Limb (tissue), 2 donors: Measurements from ENCODE around the gene ITIH4.

ENCODE experiments used
- DNase-seq, 2 donors: peaks; one replicate each; pipeline ENCODE4 v3.0.0-alpha.2; 2016; ENCODE audit errors: extremely low spot score in 2 of 2

The ITIH4 gene

DNA sequence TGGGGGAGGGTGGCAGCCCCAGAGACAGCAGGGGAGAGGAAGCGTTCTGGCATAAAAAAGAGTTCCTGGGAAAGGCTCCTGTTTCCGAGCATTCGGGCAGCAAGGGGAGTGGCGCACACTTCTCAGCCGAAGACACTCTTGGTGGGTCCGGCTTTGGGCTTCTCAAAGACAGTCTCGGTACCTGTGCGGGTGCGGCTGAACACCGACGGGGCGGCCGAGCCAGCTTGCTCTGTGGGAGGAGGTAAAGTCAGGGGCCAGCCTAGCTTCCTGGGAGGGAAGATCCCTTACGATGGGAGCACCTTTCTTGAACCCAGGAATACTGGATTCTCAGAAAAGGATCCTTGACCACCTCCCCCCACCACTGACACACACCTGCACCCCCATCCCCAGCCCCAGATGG is 2.7 kb upstream of the ITIH4 start:
- DNase-seq = no peak

DNA sequence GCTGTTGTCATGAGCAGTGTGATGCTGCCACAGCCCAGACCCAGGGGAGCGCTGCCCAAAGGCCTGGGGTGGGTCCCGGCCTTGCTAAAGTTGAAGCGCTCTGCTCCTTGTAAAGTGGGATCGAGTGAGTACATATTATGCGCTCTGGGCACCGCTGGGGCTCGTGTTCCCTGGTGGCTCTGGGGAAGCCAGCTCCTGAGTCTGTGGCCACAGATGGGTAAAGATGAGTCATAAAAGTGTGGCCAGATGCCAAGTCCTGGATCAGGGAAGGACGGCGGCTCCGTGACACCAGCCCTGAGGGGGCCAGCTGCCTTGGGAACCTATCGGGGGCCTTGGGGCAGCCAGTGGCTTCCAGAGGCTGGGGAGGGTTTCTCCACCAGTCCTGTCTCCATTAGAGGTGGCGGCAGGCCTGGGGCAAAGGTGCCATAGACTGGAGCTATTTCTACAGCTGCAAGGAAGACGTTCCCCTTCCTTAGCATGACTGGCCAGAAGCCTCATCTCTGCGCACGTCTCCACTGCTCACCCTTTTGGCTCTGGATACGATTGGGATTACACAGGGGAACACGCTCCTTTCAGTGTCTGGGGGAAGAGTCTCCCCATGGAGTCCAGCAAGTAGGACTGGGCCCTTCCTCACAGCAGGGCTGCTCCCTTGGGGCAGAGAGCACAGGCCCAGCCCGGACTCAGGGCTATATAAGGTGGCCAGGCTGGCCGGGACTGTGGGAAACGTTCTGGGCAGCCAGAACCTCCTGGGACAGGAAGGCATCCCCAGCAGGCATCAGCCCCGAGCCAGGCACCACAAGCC is 1.2 kb upstream of the ITIH4 start:
- peak in 1 of 2 donors; percentile 42 for DNase-seq

DNA sequence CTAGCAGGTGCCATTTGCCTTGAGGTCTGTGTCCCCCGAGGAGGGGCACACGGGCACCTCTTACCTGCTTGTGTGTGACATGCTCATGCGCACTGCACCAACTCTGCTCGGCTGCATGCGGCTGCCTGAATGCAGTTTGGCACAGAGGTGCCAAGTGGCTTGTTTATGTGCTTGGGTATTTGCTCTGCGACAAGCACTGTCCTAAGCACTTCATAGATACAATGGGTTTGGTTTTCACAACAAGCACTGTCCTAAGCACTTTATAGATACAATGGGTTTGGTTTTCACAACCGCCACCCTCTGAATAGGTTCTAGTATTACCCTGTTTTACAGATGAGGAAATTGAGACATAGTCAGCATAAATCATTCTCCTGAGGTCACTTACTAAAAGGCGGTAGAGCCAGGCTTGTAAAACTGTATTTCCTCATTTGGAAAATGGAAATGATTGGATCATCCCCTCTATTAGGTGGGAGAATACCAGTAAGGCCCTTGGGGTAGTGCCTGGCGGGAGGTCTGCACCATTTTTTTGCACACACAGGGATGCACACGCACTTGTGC is 487 bp downstream of the ITIH4 start:
- no peak for DNase-seq

DNA sequence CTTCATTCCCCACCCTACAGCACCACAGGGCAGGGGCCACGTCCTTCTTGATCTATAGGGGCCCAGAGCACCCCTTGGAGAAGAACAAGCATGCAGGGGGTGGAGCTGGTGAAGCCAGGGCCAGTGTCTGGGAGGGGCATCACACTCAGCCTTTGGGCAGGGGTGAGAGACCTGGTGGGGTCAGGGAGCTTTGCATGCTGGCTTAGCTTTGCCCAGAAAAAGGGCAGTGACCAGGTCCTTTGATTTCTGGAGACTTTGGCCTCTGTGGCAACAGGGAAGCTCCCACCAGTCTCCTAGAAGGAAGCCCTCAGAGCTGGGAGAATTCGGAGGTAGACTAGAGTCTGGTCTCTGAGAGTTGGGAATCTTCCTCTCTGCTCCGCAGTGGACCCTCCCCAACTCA is 990 bp downstream of the ITIH4 start:
- DNase-seq = no peak

DNA sequence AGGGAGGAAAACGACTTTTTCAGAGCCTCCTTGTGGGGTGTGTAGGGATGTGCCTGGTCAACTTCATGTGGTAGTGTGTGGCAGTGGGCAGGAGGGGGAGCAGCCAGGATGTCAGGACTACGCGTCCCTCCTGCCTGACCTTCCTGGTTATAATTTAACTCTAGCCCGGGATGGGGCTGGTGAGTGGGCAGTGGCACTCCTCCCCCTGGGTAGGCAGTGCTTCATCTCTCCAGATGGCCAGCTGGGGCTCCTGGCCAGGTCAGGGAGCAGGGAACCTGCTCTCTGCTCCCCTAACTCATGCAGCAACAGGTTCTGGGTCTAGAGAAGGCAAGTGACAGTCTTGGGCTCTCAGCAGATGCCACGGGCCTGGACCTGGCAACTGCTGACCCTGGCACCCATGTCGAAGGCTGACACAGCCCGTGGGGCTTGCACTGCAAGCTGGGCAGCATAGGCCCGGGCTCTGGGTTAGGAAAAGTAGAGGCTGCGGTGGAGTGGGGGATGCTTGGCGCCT is 2.6 kb downstream of the ITIH4 start:
- DNase-seq = no peak

DNA sequence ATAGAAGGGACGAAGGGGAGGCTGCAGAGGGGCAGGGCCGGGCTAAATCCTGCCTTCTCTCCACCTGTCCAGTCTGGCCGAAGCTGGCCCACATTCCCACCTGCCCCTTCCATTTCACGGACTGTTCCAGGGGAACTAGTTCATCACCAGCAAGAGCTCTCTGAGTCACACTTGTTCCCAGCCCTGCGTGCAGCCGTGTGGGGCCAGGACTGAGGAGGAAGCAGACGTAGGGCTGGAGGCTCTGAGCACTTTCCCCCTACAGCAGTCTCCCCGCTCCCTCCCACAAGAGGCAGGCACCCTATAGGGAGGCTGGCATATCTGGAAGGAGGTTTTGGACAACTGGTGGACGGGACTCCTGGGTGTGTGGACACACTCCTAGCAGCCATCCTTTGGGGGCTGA is 3.0 kb downstream of the ITIH4 start:
- DNase-seq = no peak

DNA sequence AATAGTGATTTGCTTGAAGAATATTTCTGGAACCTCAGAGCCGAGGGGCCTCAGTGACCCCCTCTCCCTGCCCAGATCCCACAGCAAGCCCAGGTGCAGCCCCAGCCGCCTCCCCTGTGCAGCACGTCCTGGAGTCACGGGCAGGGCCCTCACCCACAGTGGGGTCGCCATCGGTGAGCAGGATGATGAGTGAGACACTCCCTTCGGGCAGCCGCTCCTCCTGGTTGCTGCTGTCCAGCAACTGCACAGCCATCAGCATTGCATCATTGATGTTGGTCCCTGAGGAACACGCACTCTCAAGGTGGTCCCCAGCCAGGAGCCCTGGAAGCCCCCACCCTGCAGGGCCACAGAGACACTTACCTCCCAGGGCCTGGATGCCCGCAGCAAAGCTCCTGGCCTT is 6.4 kb downstream of the ITIH4 start:
- DNase-seq = no peak

DNA sequence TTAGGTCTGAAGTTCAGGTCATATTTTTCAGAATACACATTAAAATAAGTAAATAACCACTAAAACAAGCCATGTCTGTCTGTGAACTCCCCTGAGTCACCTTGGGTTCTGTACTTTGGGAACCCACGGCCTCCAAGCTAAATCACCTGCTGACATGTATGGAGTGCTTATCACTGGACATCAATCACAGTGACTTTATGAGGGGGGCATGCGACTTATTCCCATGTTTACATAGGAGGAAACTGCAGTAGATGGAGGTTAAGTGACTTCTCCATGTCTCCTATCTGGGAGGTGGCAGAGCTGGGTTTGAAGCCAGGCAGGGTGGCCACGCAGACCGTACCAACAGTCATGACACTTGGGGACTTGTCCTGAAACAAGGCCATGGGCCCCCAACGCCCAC is 8.1 kb downstream of the ITIH4 start:
- DNase-seq = no peak

DNA sequence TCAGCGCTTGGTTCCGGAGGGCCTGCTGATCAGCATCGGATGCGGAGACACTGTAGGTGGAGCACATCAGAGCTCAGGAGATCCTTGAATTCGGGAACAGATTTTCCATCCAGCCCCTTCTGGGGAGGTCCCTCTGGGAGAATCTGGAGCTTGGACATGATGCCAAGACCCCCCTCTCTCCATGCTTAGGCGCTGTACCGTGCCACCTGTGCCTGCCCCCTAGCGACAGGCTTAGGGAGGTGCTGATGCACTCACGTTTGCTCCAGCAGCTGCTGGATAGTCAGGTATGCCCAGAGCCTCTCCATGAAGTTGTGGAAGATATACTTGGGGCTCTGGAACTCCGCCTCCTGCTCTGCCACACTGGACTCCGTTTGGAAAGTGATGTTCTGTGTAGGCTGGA is 9.7 kb downstream of the ITIH4 start:
- no peak for DNase-seq

DNA sequence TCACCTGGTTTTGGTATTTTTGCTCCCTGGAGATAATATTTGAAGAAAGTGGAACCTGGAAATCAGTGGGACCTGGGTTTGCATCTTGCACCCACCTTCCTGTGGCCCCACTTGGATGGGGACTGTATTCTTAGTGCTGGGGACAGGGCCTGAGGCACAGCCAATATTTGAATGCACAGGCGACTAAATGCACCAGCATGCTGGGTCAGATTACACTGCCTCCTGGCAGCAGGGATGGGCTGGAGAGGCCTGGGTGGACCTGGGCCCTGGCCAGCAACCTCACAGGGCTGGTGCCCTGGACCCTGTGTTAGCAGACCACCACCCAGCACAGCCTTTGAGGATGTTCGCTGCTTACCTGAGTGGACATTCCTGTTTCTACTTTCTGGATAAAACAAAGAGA is 10.5 kb downstream of the ITIH4 start:
- no peak for DNase-seq

DNA sequence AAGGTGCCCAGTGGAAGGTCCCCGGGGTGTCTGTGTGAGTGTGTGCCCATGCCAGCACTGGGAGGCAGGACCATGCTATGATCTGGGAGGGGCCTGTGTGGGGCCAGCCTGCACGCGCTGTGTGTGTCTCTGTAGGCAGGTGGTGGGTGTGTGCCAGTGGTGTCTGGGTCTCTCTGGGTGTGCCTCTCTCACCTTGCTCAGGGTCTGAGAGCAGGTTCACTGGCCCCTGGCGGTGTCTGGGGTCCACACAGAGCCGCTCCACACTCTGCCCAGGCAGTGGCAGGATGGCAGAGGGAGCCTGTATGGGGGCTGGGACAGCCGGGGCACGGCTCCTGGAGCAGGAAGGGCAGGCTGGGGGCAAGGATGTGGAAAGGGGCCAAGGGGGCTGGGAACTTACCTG is 12.6 kb downstream of the ITIH4 start:
- no peak for DNase-seq

DNA sequence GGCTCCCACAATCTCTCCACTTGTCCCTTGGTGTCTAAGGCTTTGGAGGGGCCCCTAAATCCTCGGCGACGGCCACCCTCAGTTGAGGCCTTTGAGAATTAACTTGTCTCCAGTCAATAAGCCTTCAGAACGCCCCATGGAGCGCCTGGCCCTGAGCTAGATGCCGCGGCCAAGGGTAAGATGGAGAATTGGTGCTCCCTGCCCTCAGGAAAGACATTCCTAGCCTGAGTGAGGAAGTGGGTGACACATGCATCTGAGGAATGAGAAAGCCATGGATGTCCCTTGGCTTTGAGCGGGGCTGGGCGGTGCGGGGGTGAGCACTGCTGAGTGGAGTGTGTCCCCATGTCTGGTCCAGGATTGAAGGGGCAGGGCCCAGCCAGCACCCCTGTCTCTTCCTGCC is 13.3 kb downstream of the ITIH4 start:
- no peak for DNase-seq

DNA sequence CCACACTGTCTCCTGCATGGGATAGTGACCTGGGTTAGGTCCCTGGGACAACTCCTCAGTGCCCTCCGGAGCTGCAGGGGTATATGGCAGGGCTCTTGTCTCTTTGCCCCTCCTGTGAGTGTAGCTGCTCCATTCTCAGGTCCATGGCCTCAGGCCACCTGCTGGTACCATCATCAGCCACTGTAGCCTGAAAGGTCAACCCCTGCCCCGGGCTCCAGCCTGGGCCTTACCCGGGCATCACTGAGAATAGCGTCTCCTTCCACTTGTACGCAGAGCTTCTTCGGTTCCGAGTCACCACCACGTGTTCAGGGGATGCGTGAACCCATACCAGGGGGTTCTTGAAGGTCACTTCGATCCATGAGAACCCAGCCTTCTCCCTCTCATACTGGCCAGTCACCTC is 13.8 kb downstream of the ITIH4 start:
- DNase-seq = no peak

DNA sequence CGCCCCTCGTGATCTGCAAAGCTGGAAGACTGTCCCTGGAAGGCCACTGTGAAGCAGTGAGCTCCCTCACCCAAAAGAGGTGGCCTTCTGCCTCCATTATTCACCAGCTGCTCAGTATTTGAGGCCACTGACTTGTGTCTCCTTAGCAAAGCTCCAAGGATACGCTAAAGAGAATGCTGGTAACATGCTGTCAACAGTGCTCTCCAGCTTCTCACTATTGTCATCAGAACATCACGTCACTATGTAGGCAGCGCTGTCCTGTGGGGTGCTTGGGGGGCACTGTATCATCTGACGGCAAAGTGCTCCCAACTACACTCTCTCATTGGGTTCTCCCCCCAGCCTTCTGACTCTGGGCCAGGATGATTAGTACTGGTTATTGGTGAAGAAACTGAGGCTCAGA is 14.3 kb downstream of the ITIH4 start:
- DNase-seq = no peak

DNA sequence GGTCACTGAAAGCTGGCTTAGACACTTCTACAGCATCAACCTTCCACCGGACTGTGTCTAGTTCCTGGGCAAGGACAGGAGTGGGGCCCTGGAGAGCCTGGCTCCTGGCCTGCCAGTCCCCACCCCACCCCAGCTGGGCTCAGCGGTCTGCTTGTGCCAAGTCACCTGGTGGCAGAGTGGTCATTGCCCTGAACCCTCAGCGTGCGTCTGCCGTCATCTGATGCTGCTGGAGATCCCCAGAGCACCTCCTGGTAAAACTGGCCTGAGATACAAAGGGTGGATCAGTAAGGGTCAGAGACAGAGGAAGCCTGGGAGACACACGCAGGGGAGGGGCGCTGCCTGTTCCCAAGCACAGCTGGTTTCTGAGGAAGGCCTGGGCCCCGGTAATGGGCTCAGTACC is 16.7 kb downstream of the ITIH4 start:
- no peak for DNase-seq

DNA sequence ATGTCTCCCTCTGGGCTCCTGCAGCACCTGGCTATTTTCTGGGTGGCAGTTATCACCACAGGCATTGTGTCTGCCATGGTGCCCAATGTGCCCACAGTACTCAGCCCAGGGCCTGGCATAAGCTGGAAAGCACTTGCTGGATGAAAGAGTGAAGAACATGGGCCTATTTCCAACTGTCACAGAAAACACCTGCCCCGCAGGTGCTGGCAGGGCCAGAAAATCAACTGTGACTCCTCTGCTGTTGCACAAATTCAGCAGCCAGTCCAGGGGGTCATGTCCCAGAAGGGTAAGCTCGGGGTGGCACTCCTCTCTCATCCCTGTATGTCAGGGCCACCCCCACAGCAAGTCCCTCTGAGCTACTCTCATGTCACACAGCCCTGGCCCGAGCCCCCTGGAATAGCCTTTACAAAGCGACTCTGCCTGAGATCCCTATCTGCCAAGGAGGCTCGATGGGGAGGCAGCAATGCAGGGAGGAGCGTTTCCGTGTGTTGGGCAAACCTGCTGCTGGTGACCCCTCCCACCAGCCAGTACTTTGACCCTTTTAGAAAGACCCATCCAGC is 18.9 kb downstream of the ITIH4 start:
- no peak for DNase-seq

DNA sequence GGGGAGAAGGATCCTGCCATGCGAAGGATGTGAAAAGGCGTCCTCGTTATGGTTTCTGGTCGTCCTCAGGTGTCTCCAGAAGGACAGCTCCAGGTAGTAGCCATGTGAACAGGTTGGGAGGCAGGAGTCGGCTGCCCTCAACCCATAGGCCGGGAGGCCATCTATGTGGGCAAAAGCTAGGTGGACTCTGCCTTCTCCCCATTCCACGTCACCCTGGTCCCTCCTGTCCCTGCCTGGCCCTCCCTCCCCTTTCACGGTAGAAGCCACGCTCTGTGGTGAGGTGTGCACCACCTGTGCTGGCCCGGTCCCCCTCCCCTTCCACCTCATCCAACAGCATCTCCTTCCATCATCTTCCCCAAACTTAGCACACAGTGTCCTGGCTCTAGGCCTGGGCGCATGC is 19.5 kb downstream of the ITIH4 start:
- DNase-seq = no peak

DNA sequence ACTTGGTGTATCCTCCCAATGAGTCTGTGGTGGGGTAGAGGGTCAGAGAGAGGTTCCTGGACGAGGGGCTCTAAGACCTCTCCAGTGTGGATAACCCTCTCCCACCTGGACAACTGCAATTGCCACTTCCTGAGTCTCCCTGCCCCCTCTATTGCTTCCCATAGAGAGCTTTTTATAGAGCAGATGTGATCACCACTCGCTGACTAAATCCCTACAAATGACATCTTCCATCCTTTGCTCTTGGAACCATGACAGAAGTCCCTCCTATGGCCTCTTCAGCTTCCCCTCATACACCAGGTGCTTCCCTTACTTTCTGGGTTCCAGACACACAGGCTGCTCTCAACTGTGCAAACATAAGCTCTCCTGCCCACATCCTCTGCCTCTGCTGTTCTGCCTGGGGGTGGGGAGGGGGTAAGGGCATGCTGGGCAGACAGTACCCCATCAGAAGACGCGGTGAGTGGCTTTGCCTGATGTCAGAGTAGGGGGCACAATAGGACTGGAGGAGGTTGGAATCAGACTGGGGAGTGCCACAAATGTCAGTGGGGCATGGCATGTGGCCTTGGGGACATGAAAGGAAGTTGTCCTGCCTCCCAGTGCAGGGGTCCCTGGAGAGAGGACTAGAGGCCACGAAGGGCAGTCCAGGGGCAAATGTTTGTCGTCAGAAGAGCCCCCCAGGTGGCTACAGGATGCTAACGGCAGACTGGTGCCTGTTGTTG is 20.7 kb downstream of the ITIH4 start:
- DNase-seq = no peak

DNA sequence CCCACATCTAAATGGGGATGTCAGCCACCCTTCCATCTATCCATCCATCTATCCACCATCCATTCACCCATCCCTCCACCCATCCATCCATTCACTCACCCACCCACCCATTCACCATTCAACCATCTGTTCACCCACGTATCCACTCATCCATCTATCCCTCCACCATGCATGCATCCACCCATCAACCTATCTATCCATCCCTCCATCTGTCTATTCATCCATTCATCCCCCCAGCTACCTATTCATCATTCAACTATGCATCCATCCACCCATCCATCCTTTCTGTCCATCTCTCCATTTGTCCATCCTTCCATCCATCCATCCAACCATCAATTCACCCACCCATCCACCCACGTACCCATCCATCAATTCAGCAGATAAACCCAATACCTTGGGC is 21.3 kb downstream of the ITIH4 start:
- no peak for DNase-seq

DNA sequence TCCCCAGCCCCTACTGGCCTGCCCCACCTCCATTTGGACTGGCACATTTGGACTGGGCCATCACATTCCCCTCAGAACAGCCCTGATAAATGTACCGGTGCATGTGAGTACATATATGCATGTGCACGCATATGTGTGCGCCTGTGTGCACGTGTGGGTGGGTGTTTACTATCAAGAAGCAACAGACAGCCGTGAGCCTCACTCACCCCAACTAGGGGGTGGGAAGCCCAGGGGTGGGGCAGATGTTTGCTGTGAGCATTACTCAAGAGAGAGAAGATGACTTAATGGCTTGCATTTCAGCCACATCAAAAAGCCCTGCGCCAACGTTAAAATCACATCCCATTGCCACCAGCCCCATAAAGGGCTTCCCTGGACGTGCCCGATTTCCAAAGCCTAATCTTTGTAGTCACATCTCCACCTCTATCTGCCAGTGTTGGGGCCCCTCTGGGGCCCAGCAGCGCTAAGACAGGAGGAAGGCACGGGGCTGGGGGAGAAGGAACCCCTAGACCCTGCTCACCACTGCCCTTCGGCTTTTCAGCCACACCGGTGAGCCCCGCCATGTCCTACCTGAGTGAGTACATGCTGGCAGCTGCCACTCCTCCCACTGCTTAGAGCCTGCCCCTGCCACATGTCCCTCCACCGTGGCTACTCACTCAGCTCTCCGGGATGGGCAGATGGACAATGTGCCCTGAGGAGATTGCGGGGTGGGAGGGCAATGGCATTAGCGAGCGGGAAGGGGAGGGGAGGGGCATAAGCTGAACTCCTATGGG is 25.0 kb downstream of the ITIH4 start:
- DNase-seq = no peak

DNA sequence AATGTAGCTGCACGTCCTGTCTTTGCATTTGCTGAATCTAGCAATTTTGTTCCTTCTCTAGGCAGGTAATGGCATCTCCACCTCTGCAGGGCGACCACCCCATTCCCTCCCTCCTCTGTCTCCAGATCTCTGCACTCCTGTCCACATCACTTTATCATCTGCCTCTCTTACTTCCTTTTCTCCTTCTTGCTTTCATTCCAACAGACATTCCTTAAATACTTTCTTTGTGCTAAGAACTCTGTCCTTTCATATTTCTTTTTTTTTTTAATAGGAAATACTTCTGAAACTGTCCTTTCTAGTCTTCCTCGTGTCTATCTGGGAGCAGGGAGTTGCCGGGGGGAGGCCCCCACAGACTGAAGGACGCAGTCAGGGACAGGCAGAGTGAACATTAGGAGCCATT is 28.6 kb downstream of the ITIH4 start:
- DNase-seq = no peak

DNA sequence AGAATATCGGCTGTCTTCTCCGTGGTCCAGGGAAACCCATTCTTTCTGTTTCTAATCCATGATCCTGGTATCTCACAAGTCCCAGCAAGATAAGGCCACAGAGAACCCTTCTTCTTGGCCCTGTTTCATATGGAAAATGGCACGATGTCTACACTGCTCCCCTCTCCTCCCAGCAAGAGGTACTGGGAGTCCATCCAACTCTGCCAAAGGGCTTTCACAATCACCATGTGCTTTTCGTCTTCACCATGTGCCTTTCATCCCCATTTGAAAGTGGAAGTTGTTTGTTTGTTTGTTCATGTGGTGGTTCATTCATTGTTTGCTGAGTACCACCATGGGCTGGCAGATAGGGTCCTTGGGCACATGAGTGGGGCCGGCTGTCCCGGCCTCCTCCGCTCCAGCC is 30.4 kb downstream of the ITIH4 start:
- DNase-seq = no peak
